Measurements from ENCODE around the gene EIF2S3B.

EIF2S3B gene

GRCh38 chr12:10557766-10558165, 52.1 kb downstream of the EIF2S3B start:
- TF ChIP-seq CTCF (conservative IDR thresholded peaks at IDR 0.05; ENCODE audit: low read depth) = no peak
- POLR2A ChIA-PET (ENCODE audit: low non-redundant PET) = interaction anchor here (0.6 kb wide), 2 partner anchors 8 to 34 kb away, joined by 3 to 4 read pairs; no protein-coding TSS in a partner anchor
- peak; percentile 35 for DNase-seq (ENCODE audit: low spot score)
- CTCF ChIA-PET = interaction anchor here (1.8 kb wide), 1 partner anchor 44 kb away, joined by 3 read pairs; no protein-coding TSS in a partner anchor
- H3K27ac ChIP-seq = no peak overlapping the region

Measured in RWPE1 (cell line).